ENCODE measurements around the gene SCT. TPM values are rescaled to one million over a fixed set of nuclear protein-coding genes. Genes with fewer than 3 reads are reported as not detected.

SCT gene
- total and polyA plus RNA-seq, 2 experiments from 2014 or later = 2.6 TPM; not detected in 1

- TF ChIP-seq, protein P1, sequence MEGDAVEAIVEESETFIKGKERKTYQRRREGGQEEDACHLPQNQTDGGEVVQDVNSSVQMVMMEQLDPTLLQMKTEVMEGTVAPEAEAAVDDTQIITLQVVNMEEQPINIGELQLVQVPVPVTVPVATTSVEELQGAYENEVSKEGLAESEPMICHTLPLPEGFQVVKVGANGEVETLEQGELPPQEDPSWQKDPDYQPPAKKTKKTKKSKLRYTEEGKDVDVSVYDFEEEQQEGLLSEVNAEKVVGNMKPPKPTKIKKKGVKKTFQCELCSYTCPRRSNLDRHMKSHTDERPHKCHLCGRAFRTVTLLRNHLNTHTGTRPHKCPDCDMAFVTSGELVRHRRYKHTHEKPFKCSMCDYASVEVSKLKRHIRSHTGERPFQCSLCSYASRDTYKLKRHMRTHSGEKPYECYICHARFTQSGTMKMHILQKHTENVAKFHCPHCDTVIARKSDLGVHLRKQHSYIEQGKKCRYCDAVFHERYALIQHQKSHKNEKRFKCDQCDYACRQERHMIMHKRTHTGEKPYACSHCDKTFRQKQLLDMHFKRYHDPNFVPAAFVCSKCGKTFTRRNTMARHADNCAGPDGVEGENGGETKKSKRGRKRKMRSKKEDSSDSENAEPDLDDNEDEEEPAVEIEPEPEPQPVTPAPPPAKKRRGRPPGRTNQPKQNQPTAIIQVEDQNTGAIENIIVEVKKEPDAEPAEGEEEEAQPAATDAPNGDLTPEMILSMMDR (conservative IDR thresholded peaks at IDR 0.05; ENCODE audit: low read depth in 2 of 2) = no peak
- TF ChIP-seq CREB1 (CRISPR knock-in tag; IDR thresholded peaks at IDR 0.05; ENCODE audit: low read depth) = no peak
Observed at GRCh38 chr11:608791-609251, 18.2 kb downstream of the SCT start (continued).

GRCh38 chr11:607971-608659 lies 18.9 kb downstream of the SCT start:
- Mint-ChIP-seq H3K27me3 (ENCODE audit: insufficient read depth, low read depth, poor library complexity) (peaks cover 13% of the 10 kb centered on the region), H3K4me3 (no peak overlapping the region), H3K36me3 (ENCODE audit: low read depth) (peaks cover 57% of the 10 kb centered on the region), H3K4me1 (peaks cover 5% of the 10 kb centered on the region), H3K27ac (no peak overlapping the region), H3K9me3 (no peaks in the 10 kb centered on the region)
- Histone ChIP-seq H3K4me2 (no peak overlapping the region), H3K4me3 (no peak overlapping the region), H3K9me2 (ENCODE audit: insufficient read depth) (no peaks in the 10 kb centered on the region), H3K27me3 (ENCODE audit: insufficient read depth) (no peaks in the 10 kb centered on the region), H3K36me3 (ENCODE audit: insufficient read depth) (peaks cover 17% of the 10 kb centered on the region; the same call in 1 of the 2 replicates), H4K20me1 (replicated peaks; ENCODE audit: insufficient read depth) (peaks cover 10% of the 10 kb centered on the region; the same call in 1 of the 2 replicates), H3K4me1 (ENCODE audit: insufficient read depth) (no peaks in the 10 kb centered on the region), H3F3A (replicated peaks; ENCODE audit: low read depth) (peaks cover 34% of the 10 kb centered on the region), H3K79me2 (replicated peaks; ENCODE audit: insufficient read depth) (0 out of 2 replicates have a peak, but pooled peaks cover 4% of the 10 kb centered on the region), H2AFZ (no peak overlapping the region), H3K27ac (ENCODE audit: low read depth) (no peak overlapping the region)
- DNase-seq (ENCODE audit: low spot score) (no peak), ATAC-seq (no peak)
- TF ChIP-seq, protein P2, sequence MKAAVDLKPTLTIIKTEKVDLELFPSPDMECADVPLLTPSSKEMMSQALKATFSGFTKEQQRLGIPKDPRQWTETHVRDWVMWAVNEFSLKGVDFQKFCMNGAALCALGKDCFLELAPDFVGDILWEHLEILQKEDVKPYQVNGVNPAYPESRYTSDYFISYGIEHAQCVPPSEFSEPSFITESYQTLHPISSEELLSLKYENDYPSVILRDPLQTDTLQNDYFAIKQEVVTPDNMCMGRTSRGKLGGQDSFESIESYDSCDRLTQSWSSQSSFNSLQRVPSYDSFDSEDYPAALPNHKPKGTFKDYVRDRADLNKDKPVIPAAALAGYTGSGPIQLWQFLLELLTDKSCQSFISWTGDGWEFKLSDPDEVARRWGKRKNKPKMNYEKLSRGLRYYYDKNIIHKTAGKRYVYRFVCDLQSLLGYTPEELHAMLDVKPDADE (IDR thresholded peaks at IDR 0.05) = no peak
- no peak for TF ChIP-seq STAT1 (IDR thresholded peaks at IDR 0.05; ENCODE audit: unreplicated experiment)
- TF ChIP-seq EZH2 (IDR thresholded peaks at IDR 0.05; ENCODE audit: low read depth, unreplicated experiment) = no peak
- TF ChIP-seq CREB1 (CRISPR knock-in tag; IDR thresholded peaks at IDR 0.05; ENCODE audit: low read depth) = no peak
- no peak for TF ChIP-seq EZH2phosphoT487 (IDR thresholded peaks at IDR 0.05; ENCODE audit: unreplicated experiment)
- no peak for TF ChIP-seq POLR2AphosphoS5 (IDR thresholded peaks at IDR 0.05; ENCODE audit: low read depth)
- TF ChIP-seq ZNF114 (CRISPR knock-in tag; IDR thresholded peaks at IDR 0.05) = no peak
- no peak for TF ChIP-seq REST (IDR thresholded peaks at IDR 0.05; ENCODE audit: unreplicated experiment)
- TF ChIP-seq JUNB (IDR thresholded peaks at IDR 0.05; ENCODE audit: unreplicated experiment) = no peak

Measured in GM23338 (cell line).